H1 (cell line): ENCODE data around the gene LRRC4C. TPM values are rescaled to one million over a fixed set of nuclear protein-coding genes. Genes with fewer than 3 reads are reported as not detected.

ENCODE experiments used
- CTCF ChIA-PET: fragments of 300-600 bp; sonication (Branson Sonifier 250); formaldehyde crosslinking; loops from one replicate; lab custom pipeline; 2021; ENCODE audit not compliant: partially characterized antibody; lab: Charles Lee
- POLR2A ChIA-PET: fragments of 300-600 bp; sonication (Branson Sonifier 250); formaldehyde crosslinking; loops from one replicate; lab custom pipeline; 2021; ENCODE audit warnings: inconsistent platforms; ENCODE audit not compliant: partially characterized antibody; lab: Charles Lee
- DNase-seq, 2 experiments: peaks; one replicate each; pipeline versions ENCODE4 v3.0.0 to v3.0.0-alpha.2; 2010 to 2022; ENCODE audit warnings: low spot score in 2 of 2, low read depth in 1 of 2, mixed read lengths in 1 of 2
- FAIRE-seq: peaks from 2 replicates; lab custom pipeline; 2011; peaks lifted over from hg19 to GRCh38; lab: Jason Lieb, UNC
- H2AFZ ChIP-seq: 2 replicates; pipeline ENCODE4 v1.8.1; 2012; ENCODE audit warnings: low read length, inconsistent platforms
- H2AK5ac ChIP-seq: 2 replicates; pipeline ENCODE4 v1.6.1; 2013; ENCODE audit warnings: low read depth, low read length
- H2BK120ac ChIP-seq: replicated peaks from 2 replicates; pipeline ENCODE3; 2013; ENCODE audit warnings: low read depth, low read length, inconsistent platforms
- H2BK12ac ChIP-seq: 2 replicates; pipeline ENCODE4 v1.6.1; 2013; ENCODE audit warnings: low read depth, low read length
- H2BK15ac ChIP-seq: 2 replicates; pipeline ENCODE4 v1.6.1; 2013; ENCODE audit warnings: low read length
- H2BK20ac ChIP-seq: 2 replicates; pipeline ENCODE4 v1.6.1; 2013; ENCODE audit warnings: low read length
- H2BK5ac ChIP-seq: 2 replicates; pipeline ENCODE4 v1.6.1; 2013; ENCODE audit warnings: low read depth, low read length
- H3K14ac ChIP-seq: 2 replicates; pipeline ENCODE4 v1.6.1; 2013; ENCODE audit warnings: inconsistent platforms; ENCODE audit not compliant: insufficient read length
- H3K18ac ChIP-seq: 2 replicates; pipeline ENCODE4 v1.6.1; 2013; ENCODE audit warnings: low read length; ENCODE audit errors: extremely low read depth
- H3K23ac ChIP-seq: 2 replicates; pipeline ENCODE4 v1.6.1; 2013; ENCODE audit warnings: inconsistent platforms; ENCODE audit not compliant: insufficient read length
- H3K23me2 ChIP-seq: 2 replicates; pipeline ENCODE4 v1.6.1; 2013; ENCODE audit warnings: low read depth, low read length
- H3K27ac ChIP-seq: 2 replicates; pipeline ENCODE4 v1.6.1; 2011; ENCODE audit warnings: low read depth, low read length, inconsistent platforms
- H3K27me3 ChIP-seq, 4 experiments: replicated peaks in 1 of 4; 1 replicate in 1 of 4; 2 replicates in 3 of 4; pipeline versions ENCODE4 v1.6.1 to v1.8.1; 2011 to 2013; ENCODE audit warnings: low read length in 3 of 4, mild to moderate bottlenecking in 3 of 4, inconsistent platforms in 2 of 4, mixed read lengths in 2 of 4, moderate library complexity in 1 of 4; ENCODE audit not compliant: control insufficient read depth in 3 of 4, insufficient read depth in 3 of 4; ENCODE audit errors: extremely low read depth in 1 of 4
- H3K36me3 ChIP-seq, 4 experiments: 2 replicates each; pipeline versions ENCODE4 v1.6.1 to v1.8.1; 2011 to 2013; ENCODE audit warnings: mild to moderate bottlenecking in 4 of 4, low read length in 3 of 4, moderate library complexity in 2 of 4, control low read depth in 1 of 4, inconsistent platforms in 1 of 4; ENCODE audit not compliant: insufficient read depth in 4 of 4, control insufficient read depth in 2 of 4
- H3K4ac ChIP-seq: replicated peaks from 2 replicates; pipeline ENCODE3; 2013; ENCODE audit warnings: low read length, low read depth, mixed read lengths, inconsistent platforms; ENCODE audit not compliant: insufficient read length
- H3K4me1 ChIP-seq, 4 experiments: replicated peaks in 1 of 4; 1 replicate in 1 of 4; 2 replicates in 3 of 4; pipeline versions ENCODE4 v1.6.1 to v1.8.1; 2011 to 2013; ENCODE audit warnings: low read length in 3 of 4, inconsistent platforms in 2 of 4, mixed read lengths in 1 of 4; ENCODE audit not compliant: insufficient read depth in 4 of 4, control insufficient read depth in 3 of 4
- H3K4me2 ChIP-seq, 2 experiments: 2 replicates each; pipeline versions ENCODE4 v1.6.1 to v1.8.1; 2011 to 2013; ENCODE audit warnings: low read depth in 2 of 2, low read length in 2 of 2, control low read depth in 1 of 2, inconsistent platforms in 1 of 2, mild to moderate bottlenecking in 1 of 2; ENCODE audit not compliant: insufficient read depth in 1 of 2
- H3K4me3 ChIP-seq, 4 experiments: fragments of 200-600, 300-600 bp in 1 of 4; sonication (generic), shearing (Covaris generic), sonication (Bioruptor Twin) in 1 of 4; 2 replicates each; pipeline versions ENCODE4 v1.5.1 to v1.8.1; 2011 to 2016; ENCODE audit warnings: low read length in 4 of 4, low read depth in 3 of 4, control low read depth in 2 of 4, inconsistent platforms in 2 of 4, mild to moderate bottlenecking in 2 of 4, mixed read lengths in 1 of 4, moderate library complexity in 1 of 4; ENCODE audit not compliant: insufficient read depth in 2 of 4; ENCODE audit errors: extremely low read depth in 1 of 4
- H3K56ac ChIP-seq: replicated peaks from 2 replicates; pipeline ENCODE3; 2013; ENCODE audit warnings: low read depth, mild to moderate bottlenecking, mixed read lengths, low read length, inconsistent platforms; ENCODE audit not compliant: insufficient read length
- H3K79me1 ChIP-seq: 2 replicates; pipeline ENCODE4 v1.6.1; 2013; ENCODE audit warnings: low read depth, low read length, control low read depth
- H3K79me2 ChIP-seq, 2 experiments: 2 replicates each; pipeline versions ENCODE4 v1.6.1 to v1.8.1; 2012 to 2013; ENCODE audit warnings: low read length in 2 of 2, mild to moderate bottlenecking in 2 of 2, inconsistent platforms in 1 of 2; ENCODE audit not compliant: insufficient read depth in 2 of 2, control insufficient read depth in 1 of 2
- H3K9ac ChIP-seq, 4 experiments: replicated peaks in 1 of 4; 1 replicate in 1 of 4; 2 replicates in 3 of 4; pipeline versions ENCODE4 v1.6.1 to v1.8.1; 2011 to 2013; ENCODE audit warnings: low read depth in 3 of 4, low read length in 3 of 4, control low read depth in 2 of 4, mild to moderate bottlenecking in 2 of 4, moderate library complexity in 2 of 4, inconsistent platforms in 1 of 4; ENCODE audit errors: extremely low read depth in 1 of 4
- H3K9me3 ChIP-seq, 2 experiments: 2 replicates each; pipeline versions ENCODE4 v1.6.1 to v1.8.1; 2012 to 2013; ENCODE audit warnings: mild to moderate bottlenecking in 2 of 2, moderate library complexity in 2 of 2, control low read depth in 1 of 2, inconsistent platforms in 1 of 2, low read depth in 1 of 2, low read length in 1 of 2, mixed read lengths in 1 of 2; ENCODE audit not compliant: insufficient read depth in 2 of 2
- H4K20me1 ChIP-seq, 2 experiments: replicated peaks in 1 of 2; 2 replicates each; pipeline versions ENCODE3 to v1.8.1; 2011 to 2013; ENCODE audit warnings: inconsistent platforms in 2 of 2, low read length in 2 of 2, mild to moderate bottlenecking in 1 of 2; ENCODE audit not compliant: insufficient read depth in 2 of 2, control insufficient read depth in 1 of 2
- H4K5ac ChIP-seq: 2 replicates; pipeline ENCODE4 v1.6.1; 2013; ENCODE audit warnings: low read length, low read depth, mixed read lengths, inconsistent platforms; ENCODE audit not compliant: insufficient read length
- H4K8ac ChIP-seq: 2 replicates; pipeline ENCODE4 v1.8.0; 2013; ENCODE audit warnings: mild to moderate bottlenecking, moderate library complexity, low read length, inconsistent platforms; ENCODE audit not compliant: insufficient read depth; ENCODE audit errors: extremely low read depth
- H4K91ac ChIP-seq: replicated peaks from 2 replicates; pipeline ENCODE3; 2013; ENCODE audit warnings: low read length, mixed read lengths, inconsistent platforms; ENCODE audit not compliant: insufficient read length
- CEBPB ChIP-seq: IDR thresholded peaks from 2 replicates; pipeline ENCODE4 v1.6.1; 2012; ENCODE audit warnings: low read depth, low read length
- MAFK ChIP-seq: IDR thresholded peaks from 2 replicates; pipeline ENCODE4 v1.6.1; 2012; ENCODE audit warnings: low read depth, mild to moderate bottlenecking, improper control_type of control experiment, low read length
- PHF8 ChIP-seq: fragments of 200-600 bp; sonication (generic); conservative IDR thresholded peaks from 2 replicates; pipeline ENCODE4 v1.7.1; 2012; ENCODE audit warnings: low read depth, mild to moderate bottlenecking, inconsistent platforms, low read length, moderate library complexity
- YY1 ChIP-seq: IDR thresholded peaks from 2 replicates; pipeline ENCODE4 v1.6.1; 2011; ENCODE audit warnings: low read depth, mild to moderate bottlenecking, low read length
- WGBS, 2 experiments: shearing (Covaris generic) in 1 of 2; methylation state at CpG; one replicate each; pipeline versions ENCODE4 v1.1.6 to v1.1.7; 2013 to 2015; ENCODE audit warnings: low lambda C conversion rate in 2 of 2, mixed read lengths in 2 of 2, inconsistent platforms in 1 of 2, low coverage in 1 of 2, missing lambda C conversion rate in 1 of 2; ENCODE audit not compliant: insufficient replicate concordance in 2 of 2, insufficient coverage in 1 of 2, insufficient read length in 1 of 2; ENCODE audit errors: extremely low coverage in 1 of 2, missing lambda C conversion rate in 1 of 2; 5-methylcytosine and 5-hydroxymethylcytosine counted together
- polyA plus RNA-seq, 7 experiments: library from polyadenylated mRNA; depleted of rRNA in 3 of 7; stranded (reverse) in 5 of 7; unstranded in 2 of 7; fragments of >200 nt in 5 of 7; fragments of 200-250 nt in 2 of 7; gene quantifications; 1 replicate in 5 of 7; 2 replicates in 1 of 7; 4 replicates in 1 of 7; pipeline versions ENCODE4 v1.2.1 to v1.2.3, GENCODE V29; 2011 to 2013; ENCODE audit warnings: missing spikeins in 2 of 7, mixed read lengths in 2 of 7
- total RNA-seq: library from RNA; stranded (reverse); fragmentation: NEBNext Ultra II Directional; extraction: Animal tissue kit (Norgen Biotek cat#: 25700); gene quantifications from 2 replicates; pipeline ENCODE4 v1.2.1, GENCODE V29; 2021

LRRC4C gene
- total and polyA plus RNA-seq, 2 of the 8 experiments (the other 6 are each of a cell fraction or from before 2014, with no cell fraction given): 0.23 to 2.2 TPM

GRCh38 chr11:40219401-40219800 lies 1240.1 kb downstream of the LRRC4C start:
- no peak overlapping the region for H4K91ac ChIP-seq
- no peaks in the 10 kb centered on the region for H3K79me2 ChIP-seq
- no peak overlapping the region for H3K14ac ChIP-seq
- H3K4me2 ChIP-seq: no peak overlapping the region
- H3K4me3 ChIP-seq: no peak overlapping the region
- no peak overlapping the region for H2BK20ac ChIP-seq
- CTCF ChIA-PET: no interaction called here
- H3K9ac ChIP-seq: no peak overlapping the region
- no peak overlapping the region for H2BK5ac ChIP-seq
- no peak for FAIRE-seq
- H3K4me1 ChIP-seq: peaks cover 0 to 3% (median under 1%) of the 10 kb centered on the region in 4 experiments; a peak in 1 of 7 replicates
- no peaks in the 10 kb centered on the region for H3K36me3 ChIP-seq
- 0 out of 2 replicates have a peak, but pooled peaks cover 2% of the 10 kb centered on the region for H3K23me2 ChIP-seq
- no peaks in the 10 kb centered on the region for H4K20me1 ChIP-seq
- 74% methylated on average over 3 of the region's 3 CpGs; no CpG with 5 or more reads in 1 of the 2 experiments for WGBS, 2 experiments
- no peak for DNase-seq
- H3K18ac ChIP-seq: no peak overlapping the region
- H3K4ac ChIP-seq: no peak overlapping the region
- no peak overlapping the region for H2AK5ac ChIP-seq
- no peaks in the 10 kb centered on the region for H3K9me3 ChIP-seq
- H3K56ac ChIP-seq: no peak overlapping the region
- no peak overlapping the region for H3K27ac ChIP-seq
- POLR2A ChIA-PET: no interaction called here
- no peak overlapping the region for H2AFZ ChIP-seq
- no peak overlapping the region for H4K5ac ChIP-seq
- H3K79me1 ChIP-seq: no peaks in the 10 kb centered on the region
- H4K8ac ChIP-seq: no peak overlapping the region
- no peak overlapping the region for H3K23ac ChIP-seq
- no peak for TF ChIP-seq YY1
- no peak for TF ChIP-seq PHF8
- peak; percentile 42; the same call in 1 of the 2 replicates for TF ChIP-seq CEBPB
- no peak for TF ChIP-seq MAFK
- TF ChIP-seq, all 59 proteins: peak for 1
- Histone ChIP-seq H2BK12ac (no peak overlapping the region), H2BK120ac (no peak overlapping the region), H2BK15ac (no peak overlapping the region), H3K27me3 (no peaks in the 10 kb centered on the region)
